Measurements from ENCODE around the gene GPR34. TPM values are rescaled to one million over a fixed set of nuclear protein-coding genes. Genes with fewer than 3 reads are reported as not detected.

The GPR34 gene
- total RNA-seq, 1 experiment from 2014 or later = not detected

GRCh38 chrX:41684138-41684537 lies 4.6 kb upstream of the GPR34 start:
- no peak for TF ChIP-seq CTCF (IDR thresholded peaks at IDR 0.05; ENCODE audit: unreplicated experiment)
- no peaks in the 10 kb centered on the region for H3K9me3 Mint-ChIP-seq (ENCODE audit: unreplicated experiment)
- H3K27me3 Mint-ChIP-seq (ENCODE audit: insufficient read depth, unreplicated experiment) = peaks cover 57% of the 10 kb centered on the region
- no peak for DNase-seq (ENCODE audit: unreplicated experiment)
- no peaks in the 10 kb centered on the region for H3K4me1 Mint-ChIP-seq (ENCODE audit: insufficient read depth, unreplicated experiment)
- H3K4me3 Mint-ChIP-seq (ENCODE audit: unreplicated experiment) = no peak overlapping the region
- no peak overlapping the region for H3K27ac Mint-ChIP-seq (ENCODE audit: low read depth, unreplicated experiment)
- ChIA-PET CTCF (no interaction called here), POLR2A (no interaction called here)
- intact Hi-C loops (cut with micrococcal nuclease) = no loop called here
- BruUV-seq (replicated peaks) = no TSS peak
- H3K36me3 Mint-ChIP-seq (ENCODE audit: insufficient read depth, unreplicated experiment) = no peaks in the 10 kb centered on the region

GRCh38 chrX:41684940-41685339 lies 3.8 kb upstream of the GPR34 start:
- Mint-ChIP-seq H3K4me1 (ENCODE audit: insufficient read depth, unreplicated experiment) (no peaks in the 10 kb centered on the region), H3K9me3 (ENCODE audit: unreplicated experiment) (no peaks in the 10 kb centered on the region), H3K27me3 (ENCODE audit: insufficient read depth, unreplicated experiment) (peaks cover 57% of the 10 kb centered on the region), H3K36me3 (ENCODE audit: insufficient read depth, unreplicated experiment) (no peaks in the 10 kb centered on the region), H3K27ac (ENCODE audit: low read depth, unreplicated experiment) (no peak overlapping the region), H3K4me3 (ENCODE audit: unreplicated experiment) (no peak overlapping the region)
- no peak for DNase-seq (ENCODE audit: unreplicated experiment)
- no peak for TF ChIP-seq CTCF (IDR thresholded peaks at IDR 0.05; ENCODE audit: unreplicated experiment)
- ChIA-PET CTCF (no interaction called here), POLR2A (no interaction called here)
- intact Hi-C loops (cut with micrococcal nuclease) = no loop called here
- BruUV-seq (replicated peaks) = no TSS peak

- no peak for TF ChIP-seq CTCF (IDR thresholded peaks at IDR 0.05; ENCODE audit: unreplicated experiment)
- BruUV-seq (replicated peaks) = no TSS peak
- ChIA-PET POLR2A (no interaction called here), CTCF (interaction anchor here (0.5 kb wide), 1 partner anchor 16 kb away, joined by 3 read pairs; no protein-coding TSS in a partner anchor)
- H3K4me3 Mint-ChIP-seq (ENCODE audit: unreplicated experiment) = no peak overlapping the region
- H3K9me3 Mint-ChIP-seq (ENCODE audit: unreplicated experiment) = no peaks in the 10 kb centered on the region
- no peak for DNase-seq (ENCODE audit: unreplicated experiment)
- no peaks in the 10 kb centered on the region for H3K4me1 Mint-ChIP-seq (ENCODE audit: insufficient read depth, unreplicated experiment)
- intact Hi-C loops (cut with micrococcal nuclease) = no loop called here
- no peaks in the 10 kb centered on the region for H3K36me3 Mint-ChIP-seq (ENCODE audit: insufficient read depth, unreplicated experiment)
- H3K27ac Mint-ChIP-seq (ENCODE audit: low read depth, unreplicated experiment) = no peak overlapping the region
- H3K27me3 Mint-ChIP-seq (ENCODE audit: insufficient read depth, unreplicated experiment) = peaks cover 48% of the 10 kb centered on the region
These were observed 2.0 kb upstream of the GPR34 start for GRCh38 chrX:41686788-41687187.

DNA sequence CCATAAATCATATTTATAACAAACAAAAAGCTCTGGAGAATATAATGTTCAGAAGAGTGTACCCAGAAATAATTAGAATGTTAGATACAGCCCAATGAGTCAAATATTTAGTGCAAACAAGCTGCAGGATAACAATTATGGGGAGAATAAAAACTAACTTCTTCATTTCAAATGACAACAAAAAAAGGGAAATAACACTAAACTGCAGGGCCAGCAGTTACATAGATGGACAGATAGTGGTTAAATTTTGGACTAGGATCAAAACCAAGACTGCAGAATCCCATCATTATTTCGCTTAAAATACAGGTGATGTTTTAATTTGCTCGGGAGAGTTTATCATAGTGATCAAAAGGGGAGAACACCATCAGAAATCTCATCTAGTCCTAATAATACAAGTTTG lies 617 bp upstream of the GPR34 start:
- no peaks in the 10 kb centered on the region for H3K9me3 Mint-ChIP-seq (ENCODE audit: unreplicated experiment)
- H3K27me3 Mint-ChIP-seq (ENCODE audit: insufficient read depth, unreplicated experiment) = peaks cover 57% of the 10 kb centered on the region
- intact Hi-C loops (cut with micrococcal nuclease) = no loop called here
- DNase-seq (ENCODE audit: unreplicated experiment) = no peak
- H3K36me3 Mint-ChIP-seq (ENCODE audit: insufficient read depth, unreplicated experiment) = no peaks in the 10 kb centered on the region
- no peak overlapping the region for H3K27ac Mint-ChIP-seq (ENCODE audit: low read depth, unreplicated experiment)
- ChIA-PET CTCF (no interaction called here), POLR2A (interaction anchor here (0.6 kb wide), 1 partner anchor 16 kb away, joined by 3 read pairs; no protein-coding TSS in a partner anchor)
- no TSS peak for BruUV-seq (replicated peaks)
- no peak for TF ChIP-seq CTCF (IDR thresholded peaks at IDR 0.05; ENCODE audit: unreplicated experiment)
- no peak overlapping the region for H3K4me3 Mint-ChIP-seq (ENCODE audit: unreplicated experiment)
- no peaks in the 10 kb centered on the region for H3K4me1 Mint-ChIP-seq (ENCODE audit: insufficient read depth, unreplicated experiment)
